ENCODE results near the gene JUP.
A peak's percentile ranks its signal among the peaks of the same experiment; 100 is the strongest.

The JUP gene

DNA sequence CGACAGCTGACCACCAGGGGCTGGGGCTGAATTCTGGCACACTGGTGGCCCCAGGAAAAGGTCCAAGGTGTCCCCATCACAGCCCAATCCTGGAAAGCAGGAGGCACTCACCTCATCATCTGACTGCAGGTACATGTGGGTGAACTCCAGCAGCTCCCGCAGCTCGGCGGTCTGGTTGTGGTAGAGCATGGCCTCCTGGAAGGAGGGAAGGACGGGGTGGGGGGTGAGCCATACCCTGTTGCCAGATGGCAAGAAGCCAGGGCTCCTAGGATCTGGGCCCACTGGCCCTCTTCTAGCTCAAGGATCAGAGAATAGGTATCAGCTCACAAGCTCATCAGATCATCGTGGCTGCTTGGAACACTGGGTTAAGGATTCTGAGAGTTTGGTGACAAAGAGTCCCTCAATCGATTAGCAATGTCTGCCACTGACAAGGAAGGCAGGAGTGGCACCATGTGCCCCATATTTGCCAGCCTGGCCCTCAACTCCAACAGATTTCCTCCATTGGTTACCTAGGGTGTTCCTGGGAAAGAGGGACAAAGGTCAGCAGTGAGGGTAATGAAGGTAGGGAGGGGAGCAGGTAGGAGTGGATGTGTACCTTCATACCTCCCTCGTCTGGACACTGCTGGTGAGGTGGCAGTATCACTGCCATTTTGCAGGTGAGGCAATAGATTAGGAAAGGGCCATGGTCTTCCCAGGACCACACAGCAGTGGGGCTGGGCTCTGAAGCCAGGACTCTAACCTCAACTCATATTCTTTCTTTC, 20.4 kb upstream of the JUP start:
- DNase-seq: no peak

- DNase-seq: no peak
Measured at GRCh38 chr17:41803049-41804020, 16.8 kb upstream of the JUP start.

GRCh38 chr17:41801374-41802271, 15.1 kb upstream of the JUP start:
- peak; percentile 31 to 70 (median 64) for DNase-seq

- DNase-seq: no peak
Measured at GRCh38 chr17:41800601-41801373, 14.3 kb upstream of the JUP start.

GRCh38 chr17:41799366-41799765, 12.9 kb upstream of the JUP start:
- DNase-seq: no peak

DNA sequence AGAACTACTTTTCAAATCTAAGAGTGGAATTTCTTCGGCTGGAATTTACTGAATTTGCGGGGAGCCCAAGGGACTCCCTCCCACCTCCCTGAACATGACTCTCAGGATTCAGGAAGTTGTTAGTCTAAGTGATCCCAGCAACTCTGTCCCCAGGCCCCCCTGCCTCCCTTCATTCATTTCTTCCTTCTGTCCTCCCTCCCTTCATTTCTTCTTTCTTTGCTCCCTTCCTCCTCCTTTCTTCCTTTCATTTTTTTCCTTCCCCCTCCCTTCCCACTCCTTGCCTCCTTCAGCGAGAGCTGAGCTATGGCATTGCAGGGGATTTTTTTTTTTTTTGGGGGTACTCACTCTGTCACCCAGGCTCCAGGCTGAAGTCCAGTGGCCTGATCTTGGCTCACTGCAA, 10.9 kb upstream of the JUP start:
- DNase-seq: no peak

GRCh38 chr17:41796121-41796895, 9.8 kb upstream of the JUP start:
- DNase-seq: no peak

- DNase-seq: no peak
Measured at GRCh38 chr17:41794540-41794975, 8.0 kb upstream of the JUP start.

- DNase-seq: no peak
Measured at GRCh38 chr17:41793784-41794539, 7.5 kb upstream of the JUP start.

DNA sequence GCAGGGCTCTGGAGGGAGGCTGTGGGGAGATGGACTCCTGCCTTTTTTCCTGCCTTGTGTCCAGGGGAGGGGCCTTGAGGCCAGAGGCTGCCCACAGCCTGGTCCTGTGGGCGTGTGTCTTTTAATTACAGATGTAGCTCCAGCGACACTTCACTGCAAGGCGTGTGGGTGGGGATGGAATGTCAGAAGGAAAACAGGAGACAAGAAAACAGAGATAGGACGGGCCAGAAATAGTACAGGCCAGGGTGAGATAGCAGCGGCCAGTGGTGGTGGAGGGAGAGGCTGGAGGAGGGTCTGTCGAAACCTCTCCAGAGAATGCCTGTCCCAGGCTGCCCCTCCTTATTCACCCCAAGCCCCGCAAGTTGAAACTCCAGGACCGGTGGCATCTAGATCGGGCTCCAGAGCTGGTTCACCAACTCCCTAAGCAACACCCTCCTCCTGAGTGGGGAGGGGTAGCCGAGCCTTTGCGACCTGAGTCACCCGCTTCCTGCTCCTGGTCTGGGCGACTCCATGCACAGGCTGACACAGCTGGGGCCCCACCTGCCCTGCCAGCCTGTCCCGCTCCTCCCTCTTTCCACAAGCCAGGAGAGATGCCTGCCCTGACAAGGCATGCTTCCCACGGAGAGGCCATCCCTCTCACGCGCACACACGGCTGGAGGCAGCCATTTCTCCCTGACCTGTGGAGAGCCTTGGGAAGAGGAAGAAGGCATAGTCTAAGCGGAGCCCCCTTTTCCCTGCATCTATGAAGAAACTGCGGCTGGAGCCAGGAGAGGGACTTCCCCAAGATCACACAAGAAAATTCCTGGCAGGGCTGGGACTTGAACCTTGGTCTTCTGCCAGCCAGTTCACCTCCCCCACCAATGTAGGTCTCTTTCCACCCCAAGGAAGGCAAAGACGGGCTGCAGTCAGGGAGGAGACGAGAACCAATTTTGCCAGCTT, 6.6 kb upstream of the JUP start:
- DNase-seq: no peak

DNA sequence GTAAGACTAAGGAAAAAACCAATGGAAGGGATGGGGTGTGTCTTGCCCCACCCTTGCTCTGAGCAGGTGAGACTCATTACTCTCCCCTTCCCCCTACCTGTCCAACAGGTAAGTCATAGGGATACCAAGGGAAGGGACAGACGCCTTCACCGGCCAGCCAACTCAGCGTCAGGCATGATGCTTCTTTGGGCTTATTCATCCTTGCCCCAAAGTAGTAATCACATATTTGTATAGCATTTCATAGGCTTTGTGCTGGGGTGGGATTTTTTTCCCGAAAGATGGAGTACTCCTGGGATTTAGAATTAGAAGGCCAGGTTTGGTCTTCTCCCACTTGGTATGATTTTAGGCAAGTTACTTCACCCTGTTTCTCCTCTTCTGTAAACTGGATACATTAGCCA, 509 bp upstream of the JUP start:
- DNase-seq: no peak

GRCh38 chr17:41785859-41786226, 668 bp downstream of the JUP start:
- no peak for DNase-seq

- DNase-seq: no peak
Measured at GRCh38 chr17:41785091-41785858, 1.2 kb downstream of the JUP start.

DNA sequence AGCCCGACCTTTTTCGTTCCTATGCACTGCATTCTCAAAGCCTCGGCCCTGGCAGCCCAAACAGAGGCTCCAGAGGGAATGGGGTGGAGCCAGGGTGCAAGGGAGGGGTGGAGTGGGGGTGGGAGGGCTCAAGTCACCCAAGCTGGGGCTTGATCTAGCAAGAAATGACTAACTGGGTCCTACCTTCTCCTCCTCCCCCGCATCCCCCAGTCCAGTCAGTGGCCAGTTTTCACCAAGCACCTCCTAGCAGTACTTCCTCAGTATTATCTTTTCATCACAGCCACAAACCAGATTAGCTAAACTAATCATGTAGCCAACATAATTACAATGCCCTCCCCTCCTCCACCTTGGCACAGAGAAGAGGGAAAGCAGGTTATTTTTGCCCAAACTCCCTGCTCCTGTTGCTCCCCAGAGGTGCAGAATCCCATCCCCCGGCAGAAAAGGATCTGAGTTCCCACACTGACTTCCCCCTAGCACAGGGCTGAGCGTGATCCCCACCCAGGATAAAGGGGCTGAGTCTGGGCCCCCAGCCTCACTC, 2.2 kb downstream of the JUP start:
- no peak for DNase-seq

DNA sequence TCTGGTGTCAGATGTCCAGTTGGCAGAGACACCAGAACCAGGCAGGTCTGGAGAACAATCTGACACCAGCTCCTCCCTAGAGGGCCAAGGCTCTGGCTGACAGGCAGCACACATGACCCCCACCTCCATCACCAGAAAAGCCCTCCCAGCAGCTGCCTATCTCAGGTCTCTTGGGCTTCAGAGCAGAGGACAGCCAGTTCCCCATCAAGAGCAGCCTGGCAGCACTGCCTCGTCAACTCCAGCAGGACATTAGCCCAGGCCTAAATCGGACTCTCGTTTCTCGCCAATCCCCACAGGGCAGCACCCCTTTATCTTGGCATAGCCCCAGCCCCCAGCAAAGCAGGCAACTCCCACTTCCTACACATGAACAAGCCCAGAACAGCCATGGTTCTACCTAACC, 4.4 kb downstream of the JUP start:
- no peak for DNase-seq

GRCh38 chr17:41781404-41782110, 5.0 kb downstream of the JUP start:
- no peak for DNase-seq

GRCh38 chr17:41779954-41780353, 6.6 kb downstream of the JUP start:
- DNase-seq: no peak

Data from activated naive CD4-positive, alpha-beta T cell (primary cell).